Erythroblast (primary cell): ENCODE measurements around the gene QSOX1.

Experiments
- GATA1 ChIP-seq: IDR thresholded peaks from 2 replicates; pipeline ENCODE4 v1.6.1; 2011; ENCODE audit warnings: low read depth, mild to moderate bottlenecking, control low read depth, low read length, moderate library complexity
- POLR2A ChIP-seq: IDR thresholded peaks from 2 replicates; pipeline ENCODE4 v1.6.1; 2011; ENCODE audit warnings: mild to moderate bottlenecking, low read length

DNA sequence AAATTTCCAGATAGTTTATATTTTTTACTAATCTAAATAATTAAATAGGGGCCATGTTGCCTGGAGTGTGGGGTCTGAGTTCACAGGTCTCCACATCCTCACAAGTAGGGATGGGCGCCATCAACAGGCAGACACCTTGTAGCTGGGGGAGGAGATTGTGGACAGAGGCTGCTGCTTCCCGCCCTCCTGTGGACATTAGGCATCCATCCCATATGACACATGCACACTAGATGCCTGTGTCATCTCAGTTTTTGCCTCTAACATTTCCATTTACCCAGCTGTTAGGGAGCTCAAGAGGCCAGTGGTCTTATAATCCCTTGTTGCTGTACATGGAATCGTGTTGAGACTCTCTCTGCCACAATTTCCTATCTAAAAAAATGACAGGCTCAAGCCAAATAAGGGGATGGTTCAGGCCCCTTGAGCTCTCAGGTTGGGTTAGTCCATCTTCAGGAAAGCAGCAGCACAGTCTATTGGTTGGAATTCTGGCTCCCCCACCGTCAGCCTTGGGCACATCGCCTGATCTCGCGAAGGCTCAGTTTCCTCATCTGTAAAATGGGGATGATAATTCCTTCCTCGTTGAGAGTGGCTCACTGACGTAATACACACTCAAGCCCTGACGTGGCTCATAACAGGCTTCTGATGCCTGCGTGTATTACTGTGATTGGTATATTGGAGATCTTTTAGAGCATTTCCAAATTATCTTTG is 89.0 kb downstream of the QSOX1 start:
- TF ChIP-seq POLR2A (no peak), GATA1 (no peak)
